Measurements from ENCODE around the gene SPDYE4.

GRCh38 chr17:8755590-8756255, 2.6 kb downstream of the SPDYE4 start:
- TF ChIP-seq CTCF (IDR thresholded peaks at IDR 0.05) (no peak), POLR2A (IDR thresholded peaks at IDR 0.05) (no peak), POLR2AphosphoS5 (IDR thresholded peaks at IDR 0.05) (no peak)
